ENCODE results near the gene IER2.

- TF ChIP-seq POLR2A (IDR thresholded peaks at IDR 0.05; ENCODE audit: low read depth, low read length) (no peak), RCOR1 (IDR thresholded peaks at IDR 0.05; ENCODE audit: insufficient replicate concordance, low read length) (no peak)
- TF ChIP-seq, protein P1, sequence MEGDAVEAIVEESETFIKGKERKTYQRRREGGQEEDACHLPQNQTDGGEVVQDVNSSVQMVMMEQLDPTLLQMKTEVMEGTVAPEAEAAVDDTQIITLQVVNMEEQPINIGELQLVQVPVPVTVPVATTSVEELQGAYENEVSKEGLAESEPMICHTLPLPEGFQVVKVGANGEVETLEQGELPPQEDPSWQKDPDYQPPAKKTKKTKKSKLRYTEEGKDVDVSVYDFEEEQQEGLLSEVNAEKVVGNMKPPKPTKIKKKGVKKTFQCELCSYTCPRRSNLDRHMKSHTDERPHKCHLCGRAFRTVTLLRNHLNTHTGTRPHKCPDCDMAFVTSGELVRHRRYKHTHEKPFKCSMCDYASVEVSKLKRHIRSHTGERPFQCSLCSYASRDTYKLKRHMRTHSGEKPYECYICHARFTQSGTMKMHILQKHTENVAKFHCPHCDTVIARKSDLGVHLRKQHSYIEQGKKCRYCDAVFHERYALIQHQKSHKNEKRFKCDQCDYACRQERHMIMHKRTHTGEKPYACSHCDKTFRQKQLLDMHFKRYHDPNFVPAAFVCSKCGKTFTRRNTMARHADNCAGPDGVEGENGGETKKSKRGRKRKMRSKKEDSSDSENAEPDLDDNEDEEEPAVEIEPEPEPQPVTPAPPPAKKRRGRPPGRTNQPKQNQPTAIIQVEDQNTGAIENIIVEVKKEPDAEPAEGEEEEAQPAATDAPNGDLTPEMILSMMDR (conservative IDR thresholded peaks at IDR 0.05; ENCODE audit: low read depth, low read length) = no peak
Measured at GRCh38 chr19:13121551-13122274, 28.5 kb upstream of the IER2 start.

Measured in IMR-90 (cell line).